Fibroblast of skin of back (primary cell): ENCODE measurements around the gene SLC6A17.

Experiments used
- DNase-seq: peaks from one replicate; pipeline ENCODE4 v3.0.0-alpha.2; 2013

The SLC6A17 gene

DNA sequence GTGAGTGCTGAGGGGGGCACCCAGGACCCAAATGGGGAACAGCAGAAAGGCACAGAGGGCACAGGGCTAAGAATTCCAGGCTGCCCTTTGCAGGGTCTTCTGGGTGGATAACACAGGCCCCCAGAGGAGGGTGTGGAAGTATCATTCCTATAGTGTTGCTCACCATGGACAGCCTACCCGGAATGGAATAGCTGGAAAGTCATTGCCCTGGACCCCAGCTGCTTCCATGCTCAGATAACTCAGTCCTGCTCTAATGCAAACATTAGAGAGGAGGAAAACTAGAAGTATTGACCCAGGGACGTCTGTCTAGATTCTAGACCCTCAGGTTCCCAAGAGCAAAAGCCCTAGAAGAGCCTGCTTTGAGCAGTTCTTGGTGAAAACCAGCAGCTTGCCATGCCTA is 24.7 kb downstream of the SLC6A17 start:
- DNase-seq, result peak; percentile 64

DNA sequence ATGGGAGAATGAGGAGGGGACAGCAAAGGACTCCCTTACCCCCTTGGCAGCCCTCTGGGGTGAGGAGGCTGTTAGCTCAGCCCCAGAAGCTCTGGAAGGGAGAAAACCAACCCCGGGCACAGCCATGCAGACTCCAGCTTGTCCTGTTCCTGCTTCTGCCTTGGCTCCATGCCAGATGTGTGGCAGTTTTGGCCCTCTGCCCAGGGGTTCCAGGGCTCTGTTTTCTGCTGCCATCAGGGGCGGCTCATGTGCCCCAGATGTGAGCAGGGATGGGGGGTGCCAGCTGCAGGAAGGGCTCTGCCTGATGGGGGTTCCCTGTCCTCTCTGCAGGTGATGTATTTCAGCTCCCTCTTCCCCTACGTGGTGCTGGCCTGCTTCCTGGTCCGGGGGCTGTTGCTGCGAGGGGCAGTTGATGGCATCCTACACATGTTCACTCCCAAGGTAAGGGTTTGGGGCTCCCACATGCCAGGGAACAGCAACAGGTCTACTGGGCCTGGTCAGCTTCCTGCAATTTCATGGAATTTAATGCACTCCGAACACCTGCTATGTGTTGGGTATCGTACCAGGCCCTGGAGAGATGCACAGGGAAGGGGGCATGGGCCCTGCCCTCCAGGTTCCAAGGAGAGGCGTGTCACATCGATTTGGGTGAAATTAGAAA is 26.1 kb downstream of the SLC6A17 start:
- DNase-seq, result peak; percentile 19

DNA sequence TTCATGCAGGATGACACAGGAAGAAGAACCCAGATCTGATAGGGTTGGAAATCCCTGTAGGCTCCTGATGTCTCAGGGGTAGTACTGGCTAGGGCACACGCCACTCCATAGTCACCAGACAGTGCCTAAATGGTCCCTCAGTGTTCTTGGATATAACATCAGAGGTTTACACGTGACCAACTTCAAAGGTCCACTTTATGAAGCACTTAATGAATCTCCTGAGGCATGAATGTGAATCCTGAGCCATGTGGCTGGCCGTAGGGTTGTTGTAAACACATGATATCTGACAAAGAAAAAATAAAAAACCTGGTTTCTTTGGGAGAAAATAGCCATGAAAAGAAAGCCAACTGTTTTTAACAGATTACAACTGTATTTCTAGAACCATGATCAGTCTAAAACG is 27.5 kb downstream of the SLC6A17 start:
- DNase-seq, result no peak

DNA sequence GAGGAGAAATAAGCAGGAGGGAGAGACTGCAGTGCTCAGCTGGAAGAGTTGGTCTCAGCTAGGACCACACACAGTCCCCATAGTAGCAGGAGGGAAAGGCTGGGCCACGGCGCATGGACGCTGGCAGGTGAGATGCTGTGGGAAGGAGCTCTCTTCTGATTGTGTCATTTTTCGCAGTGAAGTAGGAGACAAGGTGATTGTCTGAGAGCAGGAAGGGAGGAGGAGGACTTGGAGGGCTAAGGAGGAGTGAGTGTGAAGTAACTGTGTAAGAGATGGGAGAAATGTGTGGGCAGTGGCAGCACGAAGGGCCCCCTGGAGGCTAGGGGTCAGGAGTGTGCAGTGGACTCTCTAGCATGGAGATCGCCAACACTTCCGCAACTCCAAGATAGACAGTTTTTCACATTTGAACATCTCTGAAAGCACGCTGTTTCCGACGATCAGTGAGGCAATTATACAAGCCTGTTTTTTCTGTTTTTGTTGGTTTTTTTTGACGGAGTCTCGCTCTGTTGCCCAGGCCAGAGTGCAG is 33.4 kb downstream of the SLC6A17 start:
- no peak for DNase-seq

DNA sequence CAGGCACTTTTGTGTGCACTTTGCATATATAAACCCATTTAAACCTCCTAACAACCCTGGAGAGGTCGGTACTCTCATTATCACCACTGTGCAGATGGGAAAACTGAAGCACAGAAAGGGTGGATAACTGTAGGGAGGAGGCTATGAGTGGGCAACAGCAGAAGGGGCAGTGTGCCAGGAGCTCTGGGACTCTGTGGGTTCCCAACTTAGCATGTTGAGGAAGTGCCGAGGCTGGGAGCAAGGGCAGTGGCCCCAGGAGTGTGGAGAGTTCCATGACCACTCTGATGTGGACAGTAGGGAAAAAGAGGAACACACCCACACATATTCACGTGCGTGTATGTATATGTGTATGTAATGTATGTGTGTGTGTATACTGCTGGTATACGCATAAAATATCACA is 34.2 kb downstream of the SLC6A17 start:
- DNase-seq, result no peak

DNA sequence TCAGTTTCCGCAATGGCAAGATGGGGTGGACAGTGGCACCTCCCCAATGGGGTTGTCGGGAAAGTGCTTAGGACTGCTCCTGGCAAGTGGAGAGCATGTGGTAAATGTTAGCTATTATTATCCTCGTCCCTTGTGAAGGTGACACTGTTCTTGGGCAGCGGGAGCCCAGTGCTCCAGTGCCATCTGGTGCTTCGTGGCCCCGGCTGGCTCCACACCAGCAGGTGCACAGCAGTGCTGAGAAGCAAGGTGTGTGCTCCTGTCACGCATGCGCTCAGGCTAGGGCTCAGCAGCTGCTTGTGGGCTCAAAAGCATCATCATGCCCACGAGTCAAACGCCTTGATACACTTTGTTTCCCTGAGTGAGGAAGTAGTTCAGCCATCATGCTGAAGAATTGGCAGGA is 34.9 kb downstream of the SLC6A17 start:
- no peak for DNase-seq

DNA sequence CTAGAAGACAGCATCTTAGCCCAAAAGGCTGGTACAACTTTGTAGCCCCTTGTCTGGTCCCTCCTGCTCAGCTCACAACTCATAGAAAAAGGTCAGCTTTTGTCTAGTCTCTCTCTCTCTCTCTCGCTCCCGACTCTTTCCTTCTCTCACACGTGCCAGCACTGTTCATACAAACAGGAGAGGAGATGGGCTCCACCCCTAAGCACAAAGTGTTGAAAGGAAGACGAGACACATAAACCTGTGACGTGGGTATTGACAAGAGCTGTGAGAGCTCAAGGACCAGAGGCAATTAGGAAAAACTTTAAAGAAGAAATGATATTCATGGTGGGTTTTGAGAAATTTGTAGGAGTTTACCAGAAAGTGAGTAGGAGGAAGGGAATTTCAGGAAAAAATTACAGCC is 36.3 kb downstream of the SLC6A17 start:
- no peak for DNase-seq

DNA sequence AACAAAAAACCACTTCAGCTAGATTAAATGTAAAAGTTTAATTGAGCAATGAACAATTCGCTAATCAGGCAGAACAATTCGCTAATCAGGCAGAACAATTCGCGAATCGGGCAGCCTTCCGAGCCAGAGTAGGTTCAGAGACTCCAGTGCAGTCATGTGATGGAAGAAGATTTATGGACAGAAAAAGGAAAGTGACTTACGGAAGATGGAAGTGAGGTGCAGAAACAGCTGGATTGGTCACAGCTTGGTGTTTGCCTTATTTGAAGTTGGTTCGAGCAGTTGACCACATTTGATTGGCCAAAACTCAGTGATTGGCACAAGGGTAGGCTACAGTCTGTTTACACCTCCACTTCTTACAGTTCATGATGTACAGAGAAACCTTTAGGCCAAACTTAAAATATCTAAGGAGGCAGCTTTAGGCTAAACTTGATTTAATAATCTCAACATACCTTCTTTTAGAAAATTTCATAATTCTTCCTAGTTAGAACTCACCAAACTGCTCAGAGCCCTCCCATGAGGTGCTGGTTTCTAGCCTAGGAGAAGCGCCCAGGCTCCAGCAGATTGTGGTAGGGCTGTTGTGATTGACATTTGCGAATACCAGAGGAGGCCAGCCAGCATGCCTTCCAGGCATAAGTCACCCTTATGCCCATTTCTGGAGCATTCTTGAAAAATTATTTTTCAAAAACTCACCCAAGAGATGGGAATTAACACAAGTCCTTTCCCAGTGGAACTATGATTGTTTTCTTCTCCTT is 37.0 kb downstream of the SLC6A17 start:
- DNase-seq, result peak; percentile 80

DNA sequence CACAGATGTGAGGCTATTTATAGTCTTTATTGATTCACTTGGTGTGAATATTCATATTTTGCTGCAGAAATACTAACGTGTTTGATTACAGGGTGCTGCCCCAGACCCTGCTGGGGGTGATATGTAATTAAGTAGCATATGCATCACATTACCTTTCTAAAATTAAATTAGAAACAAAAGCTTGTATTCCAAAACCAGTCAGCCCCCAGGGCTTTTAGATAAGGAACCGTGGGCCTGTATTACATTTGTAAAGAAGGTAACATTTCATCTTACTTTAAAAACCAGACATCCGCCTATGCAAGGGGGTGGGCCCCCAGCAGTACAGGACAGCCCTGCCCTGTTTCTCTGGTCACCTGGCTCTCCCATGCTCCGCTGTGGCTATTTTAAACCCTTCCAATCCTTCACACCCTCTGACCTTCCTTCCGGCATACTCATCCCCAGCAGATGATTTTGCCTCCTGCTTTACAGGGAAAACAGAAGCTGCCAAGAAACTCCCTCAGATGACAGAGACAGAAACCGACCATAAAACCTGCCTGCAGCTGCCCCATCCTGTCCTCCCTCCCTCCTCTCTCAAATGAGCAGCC is 37.8 kb downstream of the SLC6A17 start:
- DNase-seq, result peak; percentile 32

DNA sequence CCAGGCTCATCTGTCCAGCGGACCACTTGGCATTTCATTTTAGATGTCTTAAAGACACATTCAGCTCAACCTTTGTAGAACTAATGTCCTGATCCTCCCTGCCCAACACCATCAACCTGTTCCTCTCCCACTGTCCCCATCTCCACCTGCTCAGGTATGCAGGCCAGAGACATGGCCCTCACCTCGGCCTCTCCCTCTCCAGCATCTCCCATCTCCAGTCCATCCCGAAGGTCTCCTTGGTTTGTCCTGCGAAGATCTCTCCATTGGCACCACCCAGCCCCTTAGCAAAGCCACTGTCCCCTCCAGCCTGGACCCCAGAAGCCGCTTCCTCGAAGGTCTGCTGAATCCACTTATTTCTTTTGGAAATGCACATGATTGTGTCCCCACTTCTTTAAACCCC is 38.9 kb downstream of the SLC6A17 start:
- no peak for DNase-seq

DNA sequence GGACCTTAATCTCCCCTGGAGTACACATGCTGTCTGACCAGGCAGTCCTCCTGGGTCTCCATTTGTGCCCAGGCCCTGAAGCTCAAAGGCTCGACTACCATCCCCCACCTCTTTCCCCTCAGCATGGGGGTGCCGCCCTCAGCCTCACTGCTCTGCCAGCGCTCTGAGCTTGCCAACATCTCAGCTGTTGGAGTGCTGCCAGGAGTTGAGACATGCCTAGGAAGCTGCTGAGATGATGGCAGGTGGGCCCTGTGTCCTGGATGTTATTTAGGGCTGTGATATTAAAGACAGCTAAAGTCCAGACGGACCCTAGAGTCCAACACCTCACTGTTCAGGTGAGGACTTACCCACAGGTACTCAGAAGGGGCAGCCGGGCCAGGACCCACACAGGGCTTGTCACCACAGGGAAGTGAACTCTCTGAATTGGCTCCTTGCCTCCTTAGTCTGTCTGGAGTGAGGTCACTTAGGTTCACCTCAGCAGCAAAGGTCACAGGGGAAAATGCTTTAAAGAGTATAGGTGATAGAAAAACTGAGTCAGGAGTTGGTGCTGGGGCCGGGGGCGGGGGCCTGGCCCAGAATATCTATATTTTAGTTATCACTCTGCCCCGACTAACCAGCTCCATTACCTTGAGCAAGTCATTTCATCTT is 40.1 kb downstream of the SLC6A17 start:
- no peak for DNase-seq

DNA sequence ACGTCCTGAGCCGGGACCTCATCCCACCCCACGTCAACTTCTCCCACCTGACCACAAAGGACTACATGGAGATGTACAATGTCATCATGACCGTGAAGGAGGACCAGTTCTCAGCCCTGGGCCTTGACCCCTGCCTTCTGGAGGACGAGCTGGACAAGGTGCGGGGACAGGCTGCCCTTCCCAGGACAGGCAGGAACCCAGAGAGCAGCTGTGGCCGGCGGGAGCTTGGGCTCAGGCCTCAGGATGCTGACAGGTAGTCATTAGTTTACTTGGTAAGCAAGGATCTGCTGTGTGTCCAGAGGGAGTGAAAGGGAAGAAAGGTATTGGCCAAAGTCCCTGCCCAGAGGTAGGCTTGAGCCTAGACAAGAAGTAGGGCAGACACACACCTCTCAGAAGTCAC is 42.2 kb downstream of the SLC6A17 start:
- DNase-seq, result no peak

DNA sequence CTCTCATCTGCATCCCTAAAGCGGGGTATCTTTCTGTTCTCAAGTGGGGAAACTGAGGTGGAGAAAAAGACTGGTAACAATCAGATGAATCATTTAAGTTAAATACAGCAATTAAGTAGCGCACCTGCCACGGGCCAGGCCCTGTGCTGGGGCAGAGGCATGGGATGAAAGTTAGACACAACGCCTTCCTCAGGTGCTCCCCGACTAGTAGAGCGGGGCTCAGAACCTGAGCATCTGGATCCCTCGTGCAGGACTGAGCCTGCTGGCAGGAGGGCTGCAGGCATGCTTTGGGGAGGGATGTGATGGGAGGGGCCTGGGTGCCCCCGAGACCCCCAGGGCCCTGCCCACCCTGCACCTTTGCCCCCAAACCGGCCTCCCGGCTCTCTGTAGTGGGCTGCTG is 44.9 kb downstream of the SLC6A17 start:
- DNase-seq, result no peak

DNA sequence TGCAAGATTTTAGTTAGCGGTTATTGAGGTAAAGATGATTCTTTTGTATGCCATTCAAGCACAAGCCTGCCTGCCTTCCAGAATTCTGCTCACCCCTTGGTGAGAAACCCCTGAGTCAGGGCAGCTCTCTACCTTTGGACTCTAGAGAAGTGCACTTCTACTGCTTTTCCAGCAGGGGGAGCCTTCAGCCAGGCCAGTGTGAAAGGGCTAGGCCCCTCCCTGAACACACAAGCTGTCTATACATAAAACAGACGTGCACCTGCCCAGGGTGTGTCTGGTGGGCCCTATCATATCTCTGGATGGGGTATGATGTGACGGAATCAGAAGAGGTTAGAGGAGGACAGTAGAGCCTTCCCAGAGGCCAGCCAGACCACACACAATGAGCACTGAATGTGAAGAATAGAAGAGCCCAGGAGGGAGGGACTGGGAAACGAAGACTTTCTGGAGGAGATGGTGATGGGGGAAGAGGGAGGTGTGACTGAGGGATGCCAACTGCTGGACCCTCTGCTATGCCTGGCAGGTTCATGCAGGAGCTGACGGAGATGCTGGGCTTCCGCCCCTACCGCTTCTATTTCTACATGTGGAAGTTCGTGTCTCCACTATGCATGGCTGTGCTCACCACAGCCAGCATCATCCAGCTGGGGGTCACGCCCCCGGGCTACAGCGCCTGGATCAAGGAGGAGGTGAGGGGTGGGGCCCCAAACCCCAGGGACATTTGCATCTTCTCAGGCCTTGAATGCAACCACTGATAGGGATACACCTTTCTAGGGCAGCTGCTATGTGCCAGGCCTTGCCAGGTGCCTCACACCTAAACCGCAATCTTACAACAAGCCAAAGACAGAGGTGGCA is 46.8 kb downstream of the SLC6A17 start:
- peak; percentile 31 for DNase-seq

DNA sequence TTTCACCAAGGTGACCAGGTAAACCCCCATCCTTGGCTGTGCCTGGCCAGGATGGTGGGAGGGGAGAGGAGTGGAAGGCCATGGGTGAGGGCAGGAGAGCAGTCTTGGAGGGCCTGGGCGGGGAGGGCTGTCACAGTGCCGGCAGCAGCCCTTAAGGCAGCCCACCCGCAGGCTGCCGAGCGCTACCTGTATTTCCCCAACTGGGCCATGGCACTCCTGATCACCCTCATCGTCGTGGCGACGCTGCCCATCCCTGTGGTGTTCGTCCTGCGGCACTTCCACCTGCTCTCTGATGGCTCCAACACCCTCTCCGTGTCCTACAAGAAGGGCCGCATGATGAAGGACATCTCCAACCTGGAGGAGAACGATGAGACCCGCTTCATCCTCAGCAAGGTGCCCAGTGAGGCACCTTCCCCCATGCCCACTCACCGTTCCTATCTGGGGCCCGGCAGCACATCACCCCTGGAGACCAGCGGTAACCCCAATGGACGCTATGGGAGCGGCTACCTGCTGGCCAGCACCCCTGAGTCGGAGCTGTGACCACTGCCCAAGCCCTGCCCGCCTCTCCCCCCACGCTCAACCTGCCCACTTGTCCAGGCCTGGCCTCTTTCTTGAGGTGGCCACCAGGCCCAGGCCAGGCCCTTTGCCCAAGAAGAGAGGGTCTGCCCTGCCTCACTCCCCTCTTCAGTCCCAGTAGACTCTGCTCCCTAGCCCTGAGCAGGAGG is 47.8 kb downstream of the SLC6A17 start:
- DNase-seq, result no peak

DNA sequence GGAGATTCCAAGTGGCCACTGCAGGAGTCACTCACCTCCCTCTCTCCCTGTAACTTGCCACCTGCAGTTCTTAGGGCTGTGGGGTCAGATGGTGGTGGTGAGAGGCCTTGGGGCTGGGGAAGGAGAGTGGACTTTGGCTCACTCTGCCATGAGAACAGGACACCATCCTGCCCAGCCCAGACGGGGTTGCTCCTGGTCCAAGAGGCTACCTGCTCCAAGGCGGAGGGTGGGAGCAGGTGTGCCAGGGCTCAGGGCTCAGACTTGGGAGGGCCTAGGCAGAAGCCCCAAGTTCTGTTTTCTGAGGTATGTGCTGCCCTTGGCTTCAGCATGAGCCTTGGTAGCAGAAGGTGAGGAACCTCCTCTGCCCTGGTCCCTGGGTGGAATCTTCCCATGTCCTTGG is 48.5 kb downstream of the SLC6A17 start:
- no peak for DNase-seq

DNA sequence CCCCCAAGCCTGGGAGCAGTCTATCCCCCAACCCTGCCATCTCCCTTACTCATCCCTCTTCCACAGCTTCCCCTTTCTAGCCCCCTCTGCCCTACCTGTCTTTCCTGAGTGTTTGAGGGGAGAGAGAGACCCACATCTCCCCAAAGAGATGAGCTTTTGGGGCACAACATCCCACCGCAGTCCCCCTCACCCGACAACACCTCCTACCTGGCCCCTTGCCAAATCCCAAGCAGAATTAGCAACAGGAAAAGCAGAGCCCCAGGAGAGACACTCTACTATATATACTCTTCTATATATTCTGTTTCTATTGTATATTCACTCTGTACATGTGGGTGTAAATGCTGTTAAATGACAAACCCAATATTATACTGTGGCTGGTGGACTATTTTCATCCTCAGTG is 49.9 kb downstream of the SLC6A17 start:
- DNase-seq, result no peak

DNA sequence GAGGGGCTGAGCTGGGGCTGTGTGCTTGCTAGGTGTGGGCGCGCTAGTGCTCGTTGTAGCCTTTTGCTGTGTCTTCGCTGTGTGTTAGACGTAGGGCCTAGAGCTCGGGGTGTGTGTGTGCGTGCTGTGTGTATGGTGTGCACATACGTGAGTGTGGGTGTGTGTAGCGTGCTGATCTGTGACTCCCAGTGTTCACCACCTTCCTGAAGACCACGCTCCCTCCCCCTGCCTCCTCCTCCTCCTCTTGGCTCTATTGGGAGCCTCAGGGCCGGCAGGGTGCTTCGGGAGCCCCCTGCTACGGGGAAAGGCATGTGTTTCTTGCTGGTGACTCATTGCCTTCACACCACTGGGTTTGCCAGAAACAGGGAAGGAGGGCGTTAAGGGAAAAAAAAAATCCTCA is 50.4 kb downstream of the SLC6A17 start:
- DNase-seq, result peak; percentile 46

DNA sequence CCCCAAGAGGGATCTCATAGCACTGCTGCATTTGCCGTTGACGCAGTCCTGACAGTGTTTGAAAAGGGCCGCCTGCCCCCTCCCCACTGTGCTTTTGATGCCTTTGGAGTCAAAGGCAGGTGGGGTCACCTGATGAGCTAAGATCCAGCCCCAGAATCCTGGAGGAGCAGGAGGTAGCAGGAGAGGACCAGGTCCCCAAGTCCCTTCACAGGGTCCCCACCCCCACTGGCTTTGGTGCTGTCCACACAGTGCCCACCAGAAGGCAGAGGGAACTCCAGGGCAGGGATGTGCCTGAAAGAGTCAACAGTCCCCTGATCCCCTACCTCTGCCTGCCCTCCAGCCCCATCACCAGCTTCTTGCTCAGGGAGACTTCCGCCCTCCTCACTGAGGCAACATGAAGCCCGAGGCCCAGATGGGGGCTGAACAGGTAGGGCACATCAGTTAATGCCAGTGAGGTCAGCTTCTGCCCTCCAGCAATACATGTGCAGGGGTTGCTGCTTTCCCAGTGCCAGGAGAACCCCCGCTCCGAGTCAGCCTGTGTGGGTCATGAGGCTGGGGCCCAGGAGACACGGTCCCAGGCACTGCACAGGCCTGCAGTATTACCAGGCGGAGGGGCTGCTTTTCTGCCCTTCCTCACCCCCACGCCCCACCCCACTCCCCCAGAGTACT is 51.0 kb downstream of the SLC6A17 start:
- no peak for DNase-seq

DNA sequence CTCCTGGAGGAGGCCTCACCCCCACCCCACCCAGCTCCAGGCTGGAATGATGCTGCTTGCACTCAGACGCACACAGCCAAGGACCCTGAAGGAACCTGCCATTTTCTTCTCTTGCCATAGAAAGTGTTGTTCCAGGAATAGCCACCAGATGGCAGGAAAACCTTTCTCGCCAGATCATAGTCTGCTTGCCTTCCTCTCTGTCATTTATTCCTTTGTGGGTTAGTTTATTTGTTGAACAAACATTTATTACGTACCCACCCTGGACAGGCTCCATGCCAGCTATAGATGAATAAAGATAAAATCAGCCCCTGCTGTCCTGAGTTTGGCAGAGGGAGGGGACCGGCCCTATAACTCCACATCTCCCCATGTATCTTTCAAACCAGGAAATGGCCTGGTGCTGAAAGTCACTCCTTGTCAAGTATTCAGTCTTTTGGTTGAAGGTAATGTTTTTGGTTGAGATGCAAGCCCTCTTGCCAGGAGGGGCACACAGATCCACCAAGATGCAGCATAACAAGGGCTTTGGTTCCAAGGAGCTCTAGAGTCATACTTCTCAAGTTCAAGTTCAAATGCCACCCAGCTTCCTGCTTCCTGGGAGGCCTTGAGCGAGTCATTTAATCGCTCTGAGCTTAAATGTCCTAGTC is 52.8 kb downstream of the SLC6A17 start:
- peak; percentile 68 for DNase-seq

DNA sequence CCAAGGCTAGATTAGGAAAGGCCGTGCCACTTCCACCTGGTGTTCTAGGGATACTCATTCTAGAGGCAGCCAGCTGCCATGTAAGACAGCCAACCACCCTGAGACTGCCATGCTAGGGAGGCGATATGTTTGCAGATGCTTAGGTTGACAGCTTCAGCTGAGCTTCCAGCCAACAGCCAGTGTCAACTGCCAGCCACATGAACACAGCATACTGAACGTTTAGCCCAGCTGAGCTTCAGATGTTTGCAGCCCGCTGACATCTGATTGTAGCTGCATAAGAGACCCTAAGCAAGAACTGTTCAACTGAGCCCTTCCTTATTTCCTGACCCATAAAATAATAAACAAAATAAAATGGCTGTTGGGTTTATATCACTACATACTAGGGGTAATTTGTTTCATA is 54.9 kb downstream of the SLC6A17 start:
- no peak for DNase-seq
